ENCODE measurements around the gene ANXA1. TPM values are rescaled to one million over a fixed set of nuclear protein-coding genes. Genes with fewer than 3 reads are reported as not detected.

The ANXA1 gene
- total RNA-seq, 1 donor from 2014 or later: 519 TPM

GRCh38 chr9:73137286-73137899 is 14.3 kb upstream of the ANXA1 start:
- DNase-seq (ENCODE audit: extremely low read depth, low read depth, low spot score): no peak

GRCh38 chr9:73137914-73138313 is 13.8 kb upstream of the ANXA1 start:
- DNase-seq (ENCODE audit: extremely low read depth, low read depth, low spot score): no peak

DNA sequence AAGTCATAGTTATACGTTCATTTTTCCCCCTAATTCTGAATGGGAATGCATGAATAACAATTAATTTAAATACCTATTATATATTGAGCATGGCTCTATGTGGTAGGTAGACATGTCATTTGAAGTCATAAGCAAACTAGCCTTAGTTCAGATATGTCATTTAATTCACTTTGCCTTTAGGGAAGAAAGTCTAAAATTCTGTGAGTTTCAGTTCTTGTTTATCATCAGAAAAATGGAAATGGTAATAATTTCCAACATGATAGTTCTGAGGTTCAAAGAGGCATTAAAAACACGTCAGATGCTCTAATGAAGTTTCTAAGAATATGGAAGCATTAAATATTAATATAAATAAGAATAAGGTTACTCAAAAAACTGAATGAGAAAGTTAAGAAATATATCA is 13.1 kb upstream of the ANXA1 start:
- DNase-seq (ENCODE audit: extremely low read depth, low read depth, low spot score): no peak

- DNase-seq (ENCODE audit: extremely low read depth, low read depth, low spot score): no peak
Observed at GRCh38 chr9:73141282-73141681, 10.4 kb upstream of the ANXA1 start.

- DNase-seq (ENCODE audit: extremely low read depth, low read depth, low spot score): no peak
Observed at GRCh38 chr9:73143711-73144328, 7.8 kb upstream of the ANXA1 start.

DNA sequence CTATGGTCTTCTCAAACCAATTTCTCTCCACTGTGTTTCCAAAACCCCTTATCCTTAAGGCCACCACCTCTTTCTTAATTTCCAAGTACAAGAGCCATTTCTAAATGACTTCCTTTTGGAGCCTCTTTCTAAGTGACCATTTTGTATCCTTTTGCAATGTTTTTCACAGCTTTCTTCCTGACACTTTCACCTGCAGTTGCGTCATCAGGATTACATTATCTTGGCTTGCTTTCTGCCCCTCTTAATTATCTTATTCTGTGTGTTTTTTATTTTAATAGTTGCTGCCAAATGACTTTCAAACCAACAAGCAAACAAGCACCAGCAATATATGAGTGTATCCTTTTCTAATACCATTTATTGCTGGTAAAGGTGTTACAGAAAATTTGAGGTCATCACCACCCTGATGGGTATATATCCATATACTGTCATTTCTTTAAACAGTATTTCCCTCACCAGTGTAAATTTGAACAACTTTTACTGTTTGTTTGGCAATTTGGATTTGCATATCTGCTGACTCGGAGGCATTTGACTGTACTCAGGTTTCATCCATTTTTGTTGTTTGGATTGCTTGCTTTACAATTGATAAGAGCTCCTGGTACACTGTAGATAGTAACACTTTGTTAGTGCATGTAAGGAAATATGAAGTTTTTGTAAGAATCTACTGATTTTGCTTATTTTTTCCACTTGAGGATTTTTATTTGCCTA is 5.4 kb upstream of the ANXA1 start:
- DNase-seq (ENCODE audit: extremely low read depth, low read depth, low spot score): no peak

GRCh38 chr9:73148447-73148937 is 3.2 kb upstream of the ANXA1 start:
- DNase-seq (ENCODE audit: extremely low read depth, low read depth, low spot score): no peak

DNA sequence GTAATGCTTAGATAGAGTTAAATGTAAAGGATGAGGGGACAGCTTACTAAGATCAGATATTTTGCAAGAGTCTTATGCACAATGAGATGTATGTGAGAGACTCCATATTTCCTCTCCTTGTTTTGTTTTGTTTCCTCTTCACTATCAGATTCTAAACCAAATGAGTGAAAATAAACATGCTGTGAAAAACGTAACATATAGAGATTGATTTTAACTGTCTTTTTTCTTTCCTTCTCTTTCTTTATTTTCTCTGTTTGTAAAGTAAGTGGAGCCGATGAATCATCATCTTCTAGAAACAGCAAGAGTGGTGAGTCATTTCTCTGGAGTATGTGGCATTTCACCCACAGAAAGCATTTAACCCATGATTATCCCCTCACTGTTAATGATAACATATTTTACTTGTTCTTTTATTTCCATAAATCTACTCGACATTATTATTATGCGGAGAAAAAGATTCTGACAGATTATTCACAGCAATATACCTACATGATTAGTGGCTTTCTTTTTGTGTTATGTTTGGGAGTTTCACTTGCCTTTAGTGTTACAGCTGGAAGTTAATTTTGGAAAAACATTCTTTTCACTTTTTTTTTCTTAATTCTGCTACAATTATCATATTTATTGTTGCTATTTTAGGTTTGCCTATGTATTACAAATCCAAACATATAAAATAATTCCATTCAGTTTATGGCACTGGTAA is 2.1 kb upstream of the ANXA1 start:
- DNase-seq (ENCODE audit: extremely low read depth, low read depth, low spot score): no peak

GRCh38 chr9:73152543-73152844 is 829 bp downstream of the ANXA1 start:
- no peak for DNase-seq (ENCODE audit: extremely low read depth, low read depth, low spot score)

DNA sequence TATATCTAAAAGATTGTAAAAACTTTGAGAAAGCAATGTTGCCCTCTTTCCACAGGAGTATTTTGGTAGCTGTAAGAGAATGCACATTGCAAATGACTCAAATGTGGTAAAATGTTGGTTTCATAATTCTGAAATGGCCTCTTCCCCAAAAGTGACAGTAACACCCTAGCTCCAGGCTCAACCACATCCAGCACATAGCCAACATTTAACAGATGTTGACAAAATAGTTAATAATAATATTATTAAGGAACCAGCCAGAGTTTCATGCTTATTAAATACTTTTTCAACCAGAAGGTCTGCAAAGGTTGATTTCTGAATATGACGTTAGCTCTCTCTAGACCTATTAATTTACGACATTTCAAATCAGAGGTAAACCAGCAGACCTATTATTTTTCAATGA is 1.3 kb downstream of the ANXA1 start:
- DNase-seq (ENCODE audit: extremely low read depth, low read depth, low spot score): no peak

GRCh38 chr9:73153793-73154227 is 2.1 kb downstream of the ANXA1 start:
- no peak for DNase-seq (ENCODE audit: extremely low read depth, low read depth, low spot score)

- no peak for DNase-seq (ENCODE audit: extremely low read depth, low read depth, low spot score)
Observed at GRCh38 chr9:73154271-73154670, 2.6 kb downstream of the ANXA1 start.

DNA sequence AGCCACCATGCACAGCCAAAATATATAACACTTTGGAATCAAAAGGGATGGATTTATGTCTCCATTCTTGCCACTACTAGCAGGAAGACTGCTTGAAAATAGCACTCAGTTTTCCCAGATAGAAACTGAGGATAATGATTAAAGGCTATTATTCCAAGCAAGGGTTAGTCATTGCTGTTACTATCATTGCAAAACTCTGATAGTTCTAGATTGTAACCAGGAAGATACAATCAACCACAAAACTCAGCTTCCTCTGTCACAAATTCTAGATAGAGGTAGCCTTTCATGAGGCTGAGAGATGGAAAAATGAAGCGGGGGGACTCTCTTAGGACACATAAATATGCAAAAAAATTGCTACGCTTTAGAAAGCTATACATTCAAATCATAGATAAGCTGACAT is 3.1 kb downstream of the ANXA1 start:
- no peak for DNase-seq (ENCODE audit: extremely low read depth, low read depth, low spot score)

GRCh38 chr9:73155377-73155776 is 3.7 kb downstream of the ANXA1 start:
- no peak for DNase-seq (ENCODE audit: extremely low read depth, low read depth, low spot score)

DNA sequence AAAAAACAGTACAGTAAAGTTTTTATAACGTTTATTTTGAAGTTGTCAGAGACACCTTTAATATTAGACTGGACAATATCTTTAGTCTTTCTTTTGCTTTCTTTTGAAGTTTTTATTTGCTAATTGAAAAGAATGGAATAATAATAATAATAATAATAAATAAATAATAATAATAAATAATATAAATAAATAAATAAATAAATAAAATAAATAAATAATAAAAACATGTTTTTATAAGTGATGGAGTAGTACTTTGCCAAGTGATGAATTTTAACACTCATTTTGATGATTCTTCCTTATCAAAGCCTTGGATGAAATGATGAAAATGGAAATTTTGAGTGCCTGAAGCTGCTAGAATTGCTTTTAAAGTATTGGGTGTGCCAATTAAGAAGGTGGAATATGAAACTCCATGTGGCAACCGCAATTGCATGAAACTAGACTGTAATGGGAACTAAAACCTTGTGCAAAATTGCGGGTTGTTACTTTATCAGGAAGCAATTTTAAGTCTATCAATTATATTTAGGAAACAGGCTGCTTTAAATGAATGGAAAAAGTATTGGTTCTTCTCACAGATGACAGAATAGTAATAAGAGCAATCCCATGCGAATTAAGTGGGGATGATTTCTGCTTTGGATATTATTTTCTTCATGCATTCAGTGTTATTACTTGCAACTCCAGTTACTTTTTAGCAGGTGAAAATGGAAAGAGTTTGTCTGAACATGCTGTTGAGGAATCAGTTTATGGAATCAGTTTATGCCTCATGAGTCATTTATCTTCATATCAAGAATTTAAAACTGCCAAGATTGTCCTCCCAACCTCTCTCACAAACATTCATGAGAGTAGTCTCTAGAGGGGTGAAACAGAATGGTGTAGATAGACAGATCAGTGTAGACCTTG is 4.6 kb downstream of the ANXA1 start:
- DNase-seq (ENCODE audit: extremely low read depth, low read depth, low spot score): no peak

GRCh38 chr9:73156865-73157187 is 5.2 kb downstream of the ANXA1 start:
- DNase-seq (ENCODE audit: extremely low read depth, low read depth, low spot score): no peak

DNA sequence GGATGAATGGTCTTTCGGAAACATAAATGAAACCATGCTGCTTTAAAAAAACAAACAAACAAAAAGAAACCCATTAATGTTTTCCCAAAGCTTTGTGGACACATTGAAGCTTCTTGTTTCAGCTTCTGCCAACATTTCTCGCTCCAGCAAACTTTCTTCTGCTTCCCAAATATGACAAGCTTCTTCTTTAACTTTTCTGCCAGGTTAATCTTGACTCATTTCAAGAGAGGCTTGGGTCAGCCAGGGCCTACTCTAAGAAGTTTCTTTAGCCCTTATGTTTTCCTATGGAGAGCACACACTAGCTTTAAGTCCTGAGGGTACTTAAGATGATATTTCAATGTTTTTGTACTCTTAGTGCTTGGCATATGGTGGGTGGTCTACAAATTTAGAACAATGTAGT is 6.1 kb downstream of the ANXA1 start:
- DNase-seq (ENCODE audit: extremely low read depth, low read depth, low spot score): no peak

DNA sequence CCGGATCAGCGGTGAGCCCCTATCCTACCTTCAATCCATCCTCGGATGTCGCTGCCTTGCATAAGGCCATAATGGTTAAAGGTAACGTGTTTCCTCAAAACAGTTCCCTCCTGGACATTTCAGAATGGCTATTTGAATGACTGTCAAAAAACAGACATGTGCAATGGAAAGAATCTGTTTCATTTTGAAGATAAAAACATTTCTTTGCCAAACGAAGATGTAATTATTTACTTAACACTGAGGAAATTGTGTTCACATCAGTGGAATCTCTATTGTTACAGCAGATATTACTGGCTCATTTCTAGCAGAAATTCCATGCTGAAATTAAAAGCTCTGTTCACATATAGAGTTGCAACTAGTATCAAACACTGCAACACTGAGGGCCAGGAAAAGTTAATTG is 7.1 kb downstream of the ANXA1 start:
- no peak for DNase-seq (ENCODE audit: extremely low read depth, low read depth, low spot score)

DNA sequence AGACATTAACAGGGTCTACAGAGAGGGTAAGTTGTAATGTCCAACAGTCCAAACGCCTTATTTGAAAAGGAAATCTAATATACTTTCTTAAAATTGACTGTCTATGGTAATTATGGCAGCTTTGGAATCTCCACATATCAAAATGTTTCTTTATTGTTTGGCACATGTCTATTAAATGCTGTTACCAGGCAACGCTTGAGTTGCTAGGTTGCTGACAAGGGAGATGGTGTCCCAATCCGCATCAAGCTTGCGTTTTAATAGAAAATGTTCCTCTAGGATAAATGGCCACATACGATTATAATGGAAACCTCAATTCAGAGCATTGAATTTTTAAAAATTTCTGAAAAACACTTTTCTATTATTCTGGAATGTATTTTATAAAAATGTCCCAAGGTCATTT is 9.2 kb downstream of the ANXA1 start:
- DNase-seq (ENCODE audit: extremely low read depth, low read depth, low spot score): no peak

GRCh38 chr9:73162987-73163768 is 11.5 kb downstream of the ANXA1 start:
- no peak for DNase-seq (ENCODE audit: extremely low read depth, low read depth, low spot score)
